GM12891 (cell line): Measurements from ENCODE around the gene TGOLN2.

ENCODE experiments used
- POLR2AphosphoS5 ChIP-seq: IDR thresholded peaks from 2 replicates; pipeline ENCODE4 v1.6.1; 2011; ENCODE audit warnings: low read depth, low read length, control low read depth
- TAF1 ChIP-seq: IDR thresholded peaks from 2 replicates; pipeline ENCODE4 v1.6.1; 2011; ENCODE audit warnings: low read depth, low read length, control low read depth

GRCh38 chr2:85334928-85335327 is 7.1 kb upstream of the TGOLN2 start:
- TF ChIP-seq POLR2AphosphoS5 = no peak
- TF ChIP-seq TAF1 = no peak
